A673 (cell line): ENCODE measurements around the gene RAD51AP1.

Experiments used
- EZH2 ChIP-seq: fragments of 200-600 bp; sonication (generic); IDR thresholded peaks from 2 replicates; pipeline ENCODE4 v1.6.1; 2017; ENCODE audit warnings: borderline replicate concordance, low read depth, mild to moderate bottlenecking, mixed read lengths, antibody characterized with exemption, low read length; ENCODE audit not compliant: poor library complexity, severe bottlenecking
- TF ChIP-seq, protein P1 (sequence below): fragments of 300-800, 200-600 bp; sonication (generic); conservative IDR thresholded peaks from 2 replicates; pipeline ENCODE4 v1.5.1; 2017; ENCODE audit warnings: low read depth, mild to moderate bottlenecking, antibody characterized with exemption, low read length, moderate library complexity, mixed read lengths

DNA sequence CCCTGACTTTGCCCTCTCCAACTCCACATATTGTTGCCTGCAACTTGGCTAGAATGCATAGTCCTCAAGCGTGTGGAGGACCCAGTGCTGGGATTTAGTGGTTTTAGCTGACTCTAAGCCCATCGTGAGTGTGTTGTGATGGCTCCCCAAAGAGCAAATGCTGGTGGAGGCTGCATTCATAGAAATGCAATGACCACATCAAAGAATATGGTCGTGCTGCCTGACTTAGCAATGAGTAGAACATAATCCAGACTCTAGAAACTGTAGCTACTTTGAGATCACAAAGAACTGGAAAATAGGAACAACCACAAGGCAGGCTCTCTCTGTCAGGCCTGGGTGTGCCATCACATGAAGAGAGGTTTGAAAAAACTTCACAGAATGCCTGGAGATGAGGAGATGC is 24.6 kb downstream of the RAD51AP1 start:
- TF ChIP-seq, protein P1, sequence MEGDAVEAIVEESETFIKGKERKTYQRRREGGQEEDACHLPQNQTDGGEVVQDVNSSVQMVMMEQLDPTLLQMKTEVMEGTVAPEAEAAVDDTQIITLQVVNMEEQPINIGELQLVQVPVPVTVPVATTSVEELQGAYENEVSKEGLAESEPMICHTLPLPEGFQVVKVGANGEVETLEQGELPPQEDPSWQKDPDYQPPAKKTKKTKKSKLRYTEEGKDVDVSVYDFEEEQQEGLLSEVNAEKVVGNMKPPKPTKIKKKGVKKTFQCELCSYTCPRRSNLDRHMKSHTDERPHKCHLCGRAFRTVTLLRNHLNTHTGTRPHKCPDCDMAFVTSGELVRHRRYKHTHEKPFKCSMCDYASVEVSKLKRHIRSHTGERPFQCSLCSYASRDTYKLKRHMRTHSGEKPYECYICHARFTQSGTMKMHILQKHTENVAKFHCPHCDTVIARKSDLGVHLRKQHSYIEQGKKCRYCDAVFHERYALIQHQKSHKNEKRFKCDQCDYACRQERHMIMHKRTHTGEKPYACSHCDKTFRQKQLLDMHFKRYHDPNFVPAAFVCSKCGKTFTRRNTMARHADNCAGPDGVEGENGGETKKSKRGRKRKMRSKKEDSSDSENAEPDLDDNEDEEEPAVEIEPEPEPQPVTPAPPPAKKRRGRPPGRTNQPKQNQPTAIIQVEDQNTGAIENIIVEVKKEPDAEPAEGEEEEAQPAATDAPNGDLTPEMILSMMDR, result no peak
- no peak for TF ChIP-seq EZH2
